Measurements from ENCODE around the gene APEX2.
"Not testable (repeated sequence)": the region's sequence is repeated elsewhere in the genome, so short reads cannot be mapped to it uniquely, and the experiment has no call there.

APEX2 gene

DNA sequence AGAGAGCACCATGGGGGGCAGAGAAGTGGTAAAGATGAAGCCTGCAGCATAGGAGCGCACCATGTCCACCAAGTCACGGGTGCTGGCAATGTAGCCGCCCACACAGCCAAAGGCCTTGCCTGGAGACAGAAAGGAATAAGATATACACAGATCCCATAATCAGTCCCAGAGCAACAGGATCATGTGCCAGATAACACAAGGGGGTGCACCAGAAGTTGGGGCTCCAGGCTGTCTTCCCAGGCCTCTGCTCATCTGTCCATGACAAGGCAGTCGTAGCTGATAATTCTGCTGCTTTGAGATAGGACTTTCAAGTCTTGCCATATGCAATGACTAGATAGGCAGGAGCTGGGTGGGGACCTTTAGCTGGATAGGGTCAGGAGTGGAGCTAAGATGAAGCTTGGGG lies 14.7 kb downstream of the APEX2 start:
- DNase-seq (ENCODE audit: low read depth): no peak

DNA sequence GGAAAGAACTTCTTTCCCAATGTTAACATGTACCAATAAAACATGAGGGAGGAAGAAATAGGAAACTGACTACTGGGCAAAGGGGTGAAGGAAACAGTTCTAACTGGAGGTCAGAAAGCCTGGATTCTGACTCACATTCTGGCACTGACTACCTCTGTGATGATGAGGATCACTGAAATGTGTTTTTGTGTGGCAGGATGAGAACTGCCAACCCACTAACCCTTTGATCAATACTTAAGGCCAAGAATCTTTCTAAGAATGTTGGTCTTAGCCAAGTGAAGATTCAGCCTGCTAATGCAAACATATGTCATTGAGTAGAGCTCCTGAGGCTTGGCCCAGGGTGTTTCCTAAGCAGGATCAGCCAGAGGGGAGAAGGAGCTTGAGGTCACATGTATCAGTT lies 26.0 kb downstream of the APEX2 start:
- no peak for DNase-seq (ENCODE audit: low read depth)

DNA sequence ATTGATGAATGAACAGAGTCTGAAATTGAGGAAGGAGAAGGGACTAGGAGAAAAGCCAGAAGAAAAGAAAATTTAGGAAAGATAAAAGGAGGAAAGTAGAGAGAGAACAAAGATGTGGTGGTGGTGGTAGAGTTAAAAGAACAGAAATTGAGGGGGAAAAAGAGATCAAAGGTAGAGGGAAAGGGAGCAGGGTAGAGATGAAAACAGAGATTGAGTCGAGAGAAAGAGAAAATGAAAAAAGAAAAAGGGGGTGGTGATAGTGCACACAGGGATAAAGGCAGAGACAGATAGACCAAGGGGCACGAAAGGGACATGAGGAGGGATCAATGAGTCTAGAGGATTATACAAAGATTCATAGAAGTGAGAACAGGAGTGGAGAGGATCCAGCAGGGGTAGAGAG lies 26.7 kb downstream of the APEX2 start:
- no peak for DNase-seq (ENCODE audit: low read depth)

DNA sequence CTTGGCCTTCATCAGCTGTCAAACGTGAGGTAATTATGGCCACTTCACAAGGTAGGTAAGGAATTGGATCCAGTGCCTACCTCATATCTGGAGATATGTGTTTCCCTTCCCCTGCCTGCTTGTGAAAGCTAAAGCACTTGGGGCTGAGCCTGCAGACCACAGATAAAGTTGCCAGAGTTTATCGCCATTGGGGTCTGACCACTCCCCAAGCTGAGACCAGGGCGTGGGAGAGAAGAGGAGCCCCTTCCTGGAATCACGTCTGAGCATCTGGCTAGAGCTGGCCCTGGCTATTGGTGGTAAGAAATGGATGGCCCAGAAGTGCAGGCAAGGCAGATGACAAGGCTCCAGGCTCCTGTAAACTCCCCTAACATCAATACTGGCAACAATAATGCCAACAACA lies 27.9 kb downstream of the APEX2 start:
- DNase-seq (ENCODE audit: low read depth): no peak

DNA sequence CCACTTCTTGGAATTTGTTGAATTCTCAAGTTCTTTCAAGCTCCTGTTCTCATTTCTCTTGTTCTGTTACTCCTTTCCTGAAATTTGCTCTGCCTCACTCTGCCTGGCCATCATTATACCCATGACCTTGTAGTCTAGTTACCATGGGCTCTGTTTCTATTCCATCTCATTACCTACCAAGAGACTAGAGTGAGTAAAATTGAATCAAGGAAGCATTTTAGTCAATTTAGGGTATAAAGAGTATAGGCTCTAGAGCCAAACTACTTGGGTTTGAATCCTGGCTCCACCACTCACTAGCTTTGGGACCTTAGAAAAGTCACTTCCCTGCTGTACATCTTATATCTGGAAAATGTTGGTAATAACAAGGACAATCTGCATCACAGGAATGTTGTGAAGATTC lies 28.4 kb downstream of the APEX2 start:
- DNase-seq (ENCODE audit: low read depth): no peak

DNA sequence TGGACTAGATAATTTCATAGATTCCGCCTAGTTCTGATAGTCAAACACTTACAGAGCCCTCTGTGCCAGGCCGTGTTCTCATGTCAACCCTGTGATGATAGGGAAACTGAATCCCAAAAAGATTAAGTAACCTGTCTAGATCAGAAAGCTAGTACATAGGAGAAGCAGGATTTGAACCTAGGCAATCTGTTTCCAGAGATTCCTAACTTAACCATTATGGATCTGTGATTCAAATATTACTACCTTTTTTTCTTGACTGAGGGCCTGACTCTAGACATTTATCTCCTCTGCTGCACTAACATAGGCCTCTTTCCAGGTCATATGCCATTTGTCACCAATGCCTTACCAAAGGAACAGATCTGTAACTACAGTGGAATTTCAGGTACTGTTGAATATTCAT lies 29.1 kb downstream of the APEX2 start:
- DNase-seq (ENCODE audit: low read depth): no peak

DNA sequence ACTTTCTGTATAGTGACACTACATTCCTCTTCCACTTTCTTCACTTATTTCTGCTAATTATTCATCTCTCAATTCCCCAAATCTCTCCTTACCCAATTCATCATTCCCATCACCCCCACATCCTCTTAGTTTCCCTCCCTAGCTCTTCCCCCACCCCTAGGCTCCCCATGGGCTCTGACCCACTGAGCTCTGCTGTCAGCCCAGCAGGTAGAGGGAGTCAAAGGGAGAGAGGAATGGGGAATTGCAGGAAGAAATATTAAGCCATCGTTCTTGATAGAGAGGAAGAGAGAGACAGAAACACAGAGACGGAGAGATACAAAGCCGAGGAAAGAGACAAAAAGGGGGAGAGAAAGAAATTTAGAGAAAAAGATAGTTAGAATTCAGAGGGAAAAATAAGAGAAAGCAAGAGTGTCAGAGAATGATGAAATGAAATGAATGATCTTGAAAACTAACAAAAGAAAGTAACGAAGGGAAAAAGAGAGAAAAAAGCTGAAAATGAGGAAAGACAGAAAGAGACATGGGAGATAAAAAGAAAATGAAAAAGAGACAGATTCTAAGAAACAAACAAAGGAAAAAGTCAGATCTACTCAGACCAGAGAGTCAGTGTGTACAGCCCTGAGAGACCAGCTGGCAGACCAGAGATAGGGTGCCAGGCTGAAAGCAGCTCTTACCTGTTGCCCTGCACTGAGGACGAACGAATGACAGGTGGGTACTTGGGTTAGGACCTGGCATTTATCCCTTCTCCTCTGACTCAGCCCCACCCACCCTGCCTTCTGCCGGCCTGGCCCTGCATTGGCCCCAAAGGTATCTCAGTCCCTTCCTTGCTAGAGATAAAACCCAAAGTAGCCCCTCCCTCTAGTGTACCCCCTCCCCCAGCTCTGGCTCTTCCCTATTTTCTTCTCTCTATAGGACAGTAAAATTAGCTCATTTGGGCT lies 30.4 kb downstream of the APEX2 start, which contains the start of gene ALAS2:
Gene ALAS2 (minus strand): TSS at position 707 of the 935 bp plus-strand sequence. CDS start 4,977 bp downstream, outside the sequence.
- DNase-seq (ENCODE audit: low read depth): no peak

DNA sequence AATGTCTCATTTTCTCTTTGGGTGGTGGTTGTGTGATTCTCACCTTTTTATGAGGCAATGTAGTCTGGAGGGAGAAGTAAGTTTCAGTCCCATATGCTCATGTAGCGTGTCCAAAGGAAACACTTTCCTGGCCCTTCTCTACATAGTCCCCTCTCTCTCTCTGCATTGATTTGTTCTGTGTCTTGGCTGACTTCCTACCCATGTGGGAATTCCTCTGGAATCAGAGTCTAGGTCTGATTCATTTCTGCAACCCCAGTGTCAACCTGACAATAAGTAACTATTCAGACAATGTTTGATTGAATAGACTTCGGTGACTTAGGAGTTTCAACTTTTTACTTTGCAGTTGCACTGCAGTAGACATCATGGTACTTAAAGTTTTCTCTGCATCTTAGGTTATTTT lies 33.3 kb downstream of the APEX2 start:
- DNase-seq (ENCODE audit: low read depth): no peak

DNA sequence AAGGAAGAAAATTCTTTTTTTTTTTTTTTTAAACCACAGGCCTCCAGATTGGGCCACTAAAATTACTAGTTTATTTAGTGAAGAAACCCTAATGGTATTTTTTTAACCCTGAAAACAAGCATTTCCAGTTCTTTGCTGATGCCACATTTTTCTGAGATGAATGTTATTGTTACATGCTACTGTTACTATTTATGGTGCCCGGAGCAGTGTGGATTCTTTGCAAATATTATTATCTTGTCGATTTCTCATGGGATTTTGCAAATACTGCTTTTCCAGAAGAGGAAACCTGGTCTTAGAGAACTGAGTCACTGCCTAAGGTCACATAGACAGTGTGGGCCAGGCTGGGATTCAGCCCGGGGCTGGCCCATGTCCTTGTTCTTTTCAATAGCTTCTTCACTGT lies 39.3 kb downstream of the APEX2 start:
- no peak for DNase-seq (ENCODE audit: low read depth)

DNA sequence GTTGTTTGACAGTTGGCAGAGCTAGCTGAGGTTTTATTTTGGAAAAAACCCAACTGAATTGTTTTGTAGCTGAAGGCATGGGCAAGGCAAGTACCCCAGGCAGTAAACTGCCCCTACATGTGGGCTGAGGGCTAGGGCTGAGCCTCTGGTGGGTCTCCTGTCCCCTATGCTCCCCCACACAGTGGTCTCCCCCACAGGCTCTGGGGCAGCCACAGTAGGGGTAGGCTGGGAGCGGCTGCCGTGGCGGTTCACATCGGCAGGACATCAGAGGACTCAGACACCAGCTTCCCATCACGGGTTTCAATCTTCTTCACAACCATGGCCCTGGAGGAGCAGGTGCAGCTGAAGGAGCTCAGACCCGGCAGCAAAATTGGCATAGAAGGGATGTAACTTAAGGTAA lies 41.4 kb downstream of the APEX2 start:
- DNase-seq (ENCODE audit: low read depth): no peak

DNA sequence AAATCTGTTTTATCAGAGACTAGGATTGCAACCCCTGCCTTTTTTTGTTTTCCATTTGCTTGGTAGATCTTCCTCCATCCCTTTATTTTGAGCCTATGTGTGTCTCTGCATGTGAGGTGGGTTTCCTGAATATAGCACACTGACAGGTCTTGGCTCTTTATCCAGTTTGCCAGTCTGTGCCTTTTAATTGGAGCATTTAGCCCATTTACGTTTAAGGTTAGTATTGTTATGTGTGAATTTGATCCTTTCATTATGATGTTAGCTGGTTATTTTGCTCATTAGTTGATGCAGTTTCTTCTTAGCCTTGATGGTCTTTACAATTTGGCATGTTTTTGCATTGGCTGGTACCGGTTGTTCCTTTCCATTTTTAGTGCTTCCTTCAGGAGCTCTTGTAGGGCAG lies 50.4 kb downstream of the APEX2 start:
- DNase-seq (ENCODE audit: low read depth): not testable (repeated sequence)

DNA sequence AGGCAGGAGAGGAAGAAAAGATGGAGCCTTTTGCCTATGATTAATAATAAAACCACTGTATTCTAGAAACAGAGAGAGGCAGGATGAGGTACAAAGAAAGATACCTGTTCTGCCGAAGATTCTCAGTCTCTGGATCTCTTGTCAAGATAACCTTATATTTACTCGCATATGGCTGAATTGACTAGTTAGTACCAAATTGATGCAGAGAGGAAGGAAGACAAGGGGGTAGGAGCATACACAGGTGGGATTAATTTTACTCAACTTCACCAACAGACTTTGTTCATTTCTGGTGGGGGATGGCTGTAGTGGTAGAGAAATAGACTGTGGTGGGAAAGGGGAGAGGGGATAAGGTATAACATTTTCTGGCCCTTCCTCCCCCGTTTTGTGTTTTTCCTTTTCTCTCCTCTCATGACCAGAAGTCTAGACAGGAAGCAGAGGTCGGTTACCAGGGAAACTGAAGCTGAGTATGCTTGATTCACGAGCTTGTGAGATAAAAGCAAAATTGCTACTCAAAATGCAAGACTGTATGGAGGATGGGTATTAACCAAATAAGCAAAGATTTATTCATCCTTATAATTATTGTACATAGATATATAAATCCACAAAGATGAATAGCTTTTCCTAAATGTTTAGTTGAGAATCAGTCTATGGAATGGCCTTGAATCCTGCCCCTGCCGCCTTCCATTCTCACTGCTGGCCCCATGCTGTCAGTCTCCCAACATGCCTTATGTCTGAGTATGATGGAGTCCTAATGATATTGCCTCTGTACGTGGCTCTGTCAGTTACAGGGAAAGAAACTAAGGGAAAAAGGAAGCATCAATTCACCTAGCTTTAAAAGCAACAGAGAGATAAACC lies 56.9 kb downstream of the APEX2 start:
- peak; percentile 8 for DNase-seq (ENCODE audit: low read depth)

DNA sequence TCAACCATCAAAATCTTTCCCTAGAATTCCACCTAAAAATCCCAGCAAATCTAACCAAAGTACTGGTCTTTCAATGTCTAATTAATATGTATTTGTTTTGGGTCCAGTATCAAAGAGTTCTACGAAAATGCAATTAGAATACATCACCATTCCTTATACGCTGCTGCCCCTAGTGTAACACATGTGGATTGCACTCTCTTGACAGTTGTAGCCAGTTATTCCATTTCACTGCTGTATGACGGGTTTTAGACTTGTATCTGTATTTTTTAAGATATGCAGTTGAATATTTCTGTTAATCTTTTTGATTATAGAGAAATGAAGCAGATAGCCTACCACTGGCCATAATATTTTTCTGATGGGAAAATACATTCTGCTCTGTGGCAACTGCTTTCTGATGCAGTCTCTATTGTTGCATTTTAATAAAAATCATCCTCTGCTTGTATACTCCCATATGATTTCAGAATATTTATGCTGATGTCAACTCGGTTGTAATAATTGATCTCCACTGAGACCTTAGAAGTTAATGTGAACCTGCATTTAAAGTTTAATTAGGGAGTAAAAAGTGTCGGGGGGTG lies 57.6 kb downstream of the APEX2 start:
- peak; percentile 34 for DNase-seq (ENCODE audit: low read depth)
